Activated CD8-positive, alpha-beta memory T cell treated with anti-CD3 and anti-CD28 coated beads, Interleukin-2, amount 50 U/mL, for 24 hours (primary cell): ENCODE results near the gene TAF4.

ENCODE experiments used
- DNase-seq: peaks from one replicate; pipeline ENCODE4 v3.0.0-alpha.2; 2020; ENCODE audit errors: extremely low read depth

The TAF4 gene

DNA sequence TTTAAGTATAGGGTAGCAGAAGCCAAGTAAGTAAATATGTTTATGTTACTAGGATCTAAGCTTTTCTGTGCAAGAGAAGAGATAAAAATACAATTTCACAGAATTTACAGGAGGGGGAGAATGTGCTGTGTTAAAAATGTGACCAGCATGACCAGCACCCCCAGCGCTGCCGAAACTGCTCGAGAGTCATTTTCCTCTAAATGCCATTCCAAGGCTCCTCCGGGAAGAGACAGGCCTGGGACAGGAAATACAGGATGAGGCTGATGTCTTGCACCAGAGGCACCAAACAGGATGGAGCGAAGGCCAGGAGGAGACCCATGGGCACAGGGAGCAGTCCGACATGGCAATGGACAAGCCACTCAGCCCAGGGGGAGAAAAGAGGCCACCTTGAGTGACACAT is 21.1 kb downstream of the TAF4 start:
- no peak for DNase-seq

DNA sequence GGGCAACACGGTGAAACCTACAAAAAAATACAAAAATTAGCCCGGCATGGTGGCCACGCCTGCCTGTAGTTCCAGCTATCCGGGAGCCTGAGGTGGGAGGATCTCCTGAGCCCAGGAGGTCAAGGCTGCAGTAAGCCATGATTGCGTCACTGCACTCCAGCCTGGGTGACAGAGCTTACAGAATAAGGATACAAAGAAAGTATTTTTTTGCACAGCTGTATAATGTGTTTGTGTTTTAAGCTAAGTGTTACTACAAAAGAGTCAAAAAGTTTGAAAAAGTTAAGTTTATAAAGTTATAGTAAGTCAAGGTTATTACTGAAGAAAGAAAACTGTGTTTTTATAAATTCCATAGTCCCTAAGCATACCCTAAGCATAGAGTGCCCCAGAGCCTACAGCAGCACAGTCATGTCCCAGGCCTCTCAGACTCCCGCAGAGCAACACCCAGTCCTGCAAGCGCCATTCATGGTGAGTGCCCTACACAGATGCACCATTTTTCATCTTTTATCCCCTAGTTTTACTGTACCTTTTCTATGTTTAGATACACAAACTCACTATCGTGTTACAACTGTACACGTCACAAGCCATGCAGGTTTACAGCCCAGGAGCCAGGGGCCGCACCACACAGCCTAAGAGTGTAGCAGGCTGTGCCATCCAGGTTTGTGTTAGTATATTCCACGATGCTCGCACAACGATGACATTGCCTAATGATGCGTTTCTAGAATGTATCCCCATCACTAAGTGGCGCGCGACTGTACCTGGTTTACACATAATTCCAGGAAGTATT is 22.4 kb downstream of the TAF4 start:
- DNase-seq, result no peak

DNA sequence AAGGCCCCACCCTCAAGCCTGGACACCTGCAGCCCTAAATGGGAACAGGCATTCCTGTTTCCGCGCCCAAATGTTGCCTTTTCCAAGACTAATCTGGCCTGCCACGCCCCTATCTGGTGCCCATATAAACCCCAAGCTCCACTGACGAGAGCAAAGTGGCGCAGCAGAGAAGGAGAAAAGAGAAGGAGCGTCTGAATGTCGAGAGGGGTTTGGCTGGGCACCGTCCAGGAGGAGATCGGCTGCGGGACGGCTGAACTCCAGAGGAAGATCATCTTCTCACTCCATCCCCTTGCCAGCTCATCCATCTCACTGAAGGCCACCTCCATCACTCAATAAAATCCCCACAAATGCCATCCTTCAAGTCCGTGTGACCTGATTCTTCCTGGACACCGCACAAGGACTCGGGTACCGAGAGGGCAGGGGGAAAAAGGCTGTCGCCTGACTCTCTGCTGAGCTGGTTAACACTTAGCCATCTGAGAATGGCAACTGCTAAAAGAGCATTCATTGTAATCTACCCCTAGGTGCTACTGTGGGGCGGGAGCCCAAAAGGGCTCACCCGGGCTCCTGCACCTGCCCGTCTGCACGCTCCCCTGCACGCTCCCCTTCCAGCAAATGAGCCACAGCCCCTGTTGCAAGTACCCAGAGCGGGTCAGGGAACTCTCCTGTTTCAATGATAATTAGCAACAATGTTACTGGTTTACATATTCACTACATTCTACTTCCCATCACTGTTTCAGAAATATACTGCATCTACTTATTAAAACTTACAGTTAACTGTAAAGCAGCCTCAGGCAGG is 23.5 kb downstream of the TAF4 start:
- no peak for DNase-seq

DNA sequence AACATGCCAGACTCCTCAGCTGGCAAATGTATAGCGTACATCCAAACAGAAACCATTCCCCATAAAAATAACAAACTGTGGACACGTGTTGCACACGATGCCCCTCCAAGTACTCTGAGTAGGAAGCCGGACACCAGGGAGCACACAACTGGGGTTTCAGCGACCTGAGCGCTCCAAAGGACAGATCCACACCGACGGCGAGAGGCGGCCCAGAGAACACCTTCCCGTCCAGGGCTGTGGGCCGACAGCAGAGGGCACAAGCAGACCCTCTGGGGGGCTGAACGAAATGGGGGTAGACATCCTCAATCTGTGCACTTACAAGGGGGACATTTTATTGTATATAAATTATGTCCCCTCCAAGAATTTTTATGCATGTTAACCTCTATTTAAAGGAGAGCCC is 24.7 kb downstream of the TAF4 start:
- DNase-seq, result no peak

DNA sequence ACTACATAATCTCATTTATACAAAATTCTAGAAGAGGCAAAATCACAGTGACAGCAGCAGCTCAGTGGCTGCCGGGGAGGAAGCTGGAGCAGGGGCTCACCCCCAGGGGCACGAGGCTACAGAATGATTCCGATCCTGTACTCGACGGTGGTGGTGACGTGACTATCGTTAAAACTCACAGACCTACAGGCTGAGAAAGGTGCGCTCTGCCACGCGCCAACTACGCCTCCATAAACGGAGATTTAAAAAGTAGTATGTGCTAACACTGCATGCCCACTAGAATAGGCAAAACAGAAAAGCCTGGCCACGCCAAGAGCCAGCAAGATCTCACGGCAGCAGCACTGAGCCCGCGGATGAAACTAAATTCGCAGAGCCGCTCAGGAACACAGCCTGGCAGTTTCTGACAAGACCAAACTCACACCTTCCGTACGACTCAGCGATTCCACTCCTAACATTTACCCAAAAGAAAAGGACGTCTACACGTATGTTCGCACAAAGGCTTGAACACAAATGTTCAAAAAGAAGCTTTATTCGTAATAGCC is 25.2 kb downstream of the TAF4 start:
- DNase-seq, result no peak

DNA sequence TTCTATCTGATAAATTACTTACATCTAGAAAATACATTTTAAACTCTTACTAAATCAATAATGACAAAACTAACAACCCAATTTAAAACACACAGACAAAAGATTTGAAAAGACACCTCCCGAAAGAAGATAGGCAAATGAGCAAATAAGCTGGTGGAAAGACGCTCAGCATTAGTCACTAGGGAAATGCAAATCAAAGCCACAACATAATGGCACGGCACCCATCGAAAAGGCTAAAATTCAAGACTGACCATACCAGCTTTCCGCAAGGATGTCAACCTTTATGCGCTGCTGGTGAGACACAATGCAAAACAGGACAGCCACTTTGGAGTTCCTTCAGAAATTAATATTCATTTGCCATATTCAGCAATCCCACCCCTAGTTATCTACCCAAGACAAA is 25.9 kb downstream of the TAF4 start:
- DNase-seq, result no peak

DNA sequence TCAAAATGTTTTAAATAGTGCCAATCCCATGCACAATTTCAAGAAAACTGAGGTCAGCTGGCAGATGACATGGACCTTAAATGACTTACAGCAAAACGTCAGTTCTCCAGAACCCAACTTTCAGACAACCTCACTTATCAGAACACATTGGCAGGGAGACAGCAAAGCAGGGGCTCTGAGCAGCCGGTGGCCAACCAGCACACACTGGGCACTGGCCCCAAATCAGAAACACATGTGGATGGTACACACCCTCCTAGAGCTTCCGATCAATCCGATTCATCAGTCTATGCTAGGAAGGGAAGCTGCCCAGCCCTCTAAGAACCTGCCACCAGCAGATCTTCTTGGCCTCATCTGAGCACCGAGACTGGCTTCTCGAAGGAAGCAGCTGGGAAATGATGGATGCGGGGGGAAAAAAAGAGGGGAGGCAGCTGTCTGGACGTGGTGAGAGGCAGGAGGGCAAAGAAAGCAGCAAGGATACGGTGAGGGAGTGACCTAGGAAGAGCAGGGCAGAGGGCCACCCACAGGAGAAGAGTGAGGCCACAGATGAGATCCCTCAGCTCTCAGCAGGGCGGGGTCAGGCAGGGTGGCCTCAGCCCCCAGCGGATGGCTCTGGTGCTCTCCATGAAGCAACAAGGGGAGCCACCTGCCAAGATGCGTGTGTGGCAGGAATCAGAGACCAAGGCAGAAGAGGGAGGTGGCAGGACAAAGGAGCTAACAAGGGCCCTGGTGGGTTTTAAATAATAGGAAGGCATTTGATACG is 32.9 kb downstream of the TAF4 start:
- DNase-seq, result no peak

DNA sequence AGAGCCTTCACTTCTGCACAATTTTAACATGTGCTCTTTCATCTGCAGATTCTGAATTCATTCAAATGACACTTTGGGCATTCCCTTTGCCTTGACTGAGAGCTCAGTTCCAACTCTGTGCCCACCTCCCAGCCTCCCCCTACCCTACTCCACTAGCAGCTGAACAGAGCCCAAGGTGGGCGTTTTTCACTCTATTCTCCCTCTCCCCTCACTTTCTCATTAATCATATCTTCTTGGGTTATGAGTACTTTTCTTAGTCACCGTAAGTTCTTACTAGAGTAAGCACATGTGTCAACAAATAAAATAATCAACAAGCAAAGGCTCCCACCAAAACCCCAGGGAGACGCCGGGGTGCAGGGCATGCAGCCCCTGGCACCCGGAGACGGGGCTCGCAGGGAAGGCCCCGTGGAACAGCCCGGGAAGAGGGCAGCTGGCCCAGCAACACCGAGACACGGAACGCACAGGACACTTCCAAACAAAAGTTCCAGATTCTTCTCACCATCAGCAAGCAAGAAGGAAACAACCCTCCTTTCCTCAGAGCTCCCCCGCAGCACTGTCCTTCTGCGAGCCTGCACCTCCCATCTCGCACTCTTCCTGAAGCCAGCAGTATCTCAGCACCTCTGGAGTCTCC is 34.1 kb downstream of the TAF4 start:
- no peak for DNase-seq

DNA sequence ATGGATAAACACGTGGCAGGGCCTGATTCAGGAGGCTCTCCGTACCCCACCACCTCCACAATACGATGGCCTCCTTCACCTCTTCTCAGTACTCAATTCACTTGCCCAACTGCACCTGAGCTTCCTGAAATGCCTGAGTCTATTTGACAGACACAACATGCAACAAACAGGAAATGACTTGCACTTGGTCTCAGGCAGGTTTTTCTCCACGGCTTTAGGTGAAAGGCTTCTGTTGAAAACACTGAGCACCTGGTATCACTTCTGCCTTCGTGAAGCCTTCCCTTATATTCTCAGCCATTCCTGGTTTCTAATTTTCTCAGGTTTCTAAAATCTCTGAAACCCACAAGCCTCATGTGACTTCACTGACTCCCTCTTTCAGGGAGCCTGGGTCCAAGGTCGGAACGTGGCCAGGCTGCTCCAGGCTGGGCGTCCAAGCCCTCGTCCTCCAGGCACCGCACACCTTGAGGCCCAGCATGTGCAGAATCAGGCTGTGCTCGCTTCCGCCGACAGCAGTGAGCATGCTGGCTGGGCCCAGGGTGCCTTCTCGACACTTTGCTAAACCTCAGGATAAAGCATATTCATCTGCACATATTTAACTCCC is 34.7 kb downstream of the TAF4 start:
- DNase-seq, result no peak

DNA sequence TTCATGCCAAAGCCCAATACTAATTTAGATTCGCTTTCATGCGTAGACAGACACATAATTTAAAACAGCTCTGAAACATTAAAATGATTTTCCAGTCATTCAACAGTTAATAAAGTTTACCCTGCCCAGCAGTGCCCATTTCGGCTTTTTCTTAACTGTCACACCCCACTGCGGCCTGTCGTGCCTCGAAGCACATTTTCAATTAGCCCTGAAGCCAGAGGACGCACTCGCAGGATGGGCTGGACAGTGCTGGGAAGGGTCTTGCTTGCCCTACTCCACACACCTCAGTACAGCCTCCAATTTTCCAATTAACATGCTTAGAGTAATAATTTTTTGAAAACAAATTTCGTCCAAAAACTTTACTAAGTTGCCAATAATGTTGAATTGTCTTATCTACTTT is 35.3 kb downstream of the TAF4 start:
- no peak for DNase-seq

DNA sequence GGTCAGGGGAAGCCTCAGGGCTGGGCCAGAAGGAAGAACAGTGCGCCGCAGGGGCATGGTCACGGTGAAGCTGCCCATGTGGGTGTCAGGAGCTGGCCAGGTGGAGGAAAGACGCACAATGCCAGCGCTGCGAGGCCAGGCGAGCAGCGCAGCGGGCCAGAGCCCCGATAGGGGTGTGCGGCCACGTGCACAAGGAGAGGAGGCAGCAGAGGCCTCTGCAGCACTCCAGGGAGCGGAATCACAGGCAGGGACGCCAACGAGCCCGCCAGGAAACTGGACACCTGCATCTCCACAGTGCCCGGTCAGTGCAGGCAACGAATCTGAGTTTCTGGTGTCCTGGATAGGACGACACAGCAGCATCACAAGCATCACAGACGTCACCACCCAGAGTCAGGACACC is 35.7 kb downstream of the TAF4 start:
- no peak for DNase-seq

DNA sequence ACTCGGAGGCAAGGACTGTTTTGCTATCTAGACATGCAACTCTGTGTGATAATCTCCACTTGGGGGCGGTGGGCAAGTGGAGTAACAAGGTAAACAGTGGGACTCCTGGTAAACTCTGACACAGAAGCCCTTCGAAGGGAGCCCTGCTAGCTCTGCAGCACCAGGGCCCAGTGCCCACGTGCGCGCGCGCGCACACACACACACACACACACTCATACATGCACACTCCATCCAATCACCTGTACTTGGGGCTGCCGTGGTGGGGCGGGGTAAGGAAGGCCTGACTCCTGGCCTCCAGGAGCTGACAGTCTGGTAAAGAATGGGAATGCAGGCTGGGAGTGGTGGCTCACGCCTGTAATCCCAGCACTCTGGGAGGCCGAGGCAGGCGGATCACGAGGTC is 36.4 kb downstream of the TAF4 start:
- no peak for DNase-seq

DNA sequence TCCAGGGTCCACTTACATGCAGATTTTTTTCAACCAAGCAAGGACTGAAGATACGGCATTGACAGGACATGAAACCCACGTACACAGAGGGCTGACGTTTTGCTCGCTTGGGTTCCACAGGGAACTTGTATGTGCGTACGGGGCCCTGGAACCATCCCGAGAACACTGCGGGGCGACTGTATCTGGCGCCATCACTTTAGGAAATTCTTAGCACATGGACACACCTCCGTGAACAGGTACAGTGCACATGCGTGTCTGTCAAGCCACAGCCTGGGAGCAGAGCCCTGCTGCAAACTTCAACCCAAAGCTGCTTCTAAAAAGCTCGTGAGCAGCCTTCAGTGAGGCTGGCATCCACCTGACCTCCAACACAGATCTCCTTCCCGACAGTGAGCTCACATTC is 37.3 kb downstream of the TAF4 start:
- DNase-seq, result no peak

DNA sequence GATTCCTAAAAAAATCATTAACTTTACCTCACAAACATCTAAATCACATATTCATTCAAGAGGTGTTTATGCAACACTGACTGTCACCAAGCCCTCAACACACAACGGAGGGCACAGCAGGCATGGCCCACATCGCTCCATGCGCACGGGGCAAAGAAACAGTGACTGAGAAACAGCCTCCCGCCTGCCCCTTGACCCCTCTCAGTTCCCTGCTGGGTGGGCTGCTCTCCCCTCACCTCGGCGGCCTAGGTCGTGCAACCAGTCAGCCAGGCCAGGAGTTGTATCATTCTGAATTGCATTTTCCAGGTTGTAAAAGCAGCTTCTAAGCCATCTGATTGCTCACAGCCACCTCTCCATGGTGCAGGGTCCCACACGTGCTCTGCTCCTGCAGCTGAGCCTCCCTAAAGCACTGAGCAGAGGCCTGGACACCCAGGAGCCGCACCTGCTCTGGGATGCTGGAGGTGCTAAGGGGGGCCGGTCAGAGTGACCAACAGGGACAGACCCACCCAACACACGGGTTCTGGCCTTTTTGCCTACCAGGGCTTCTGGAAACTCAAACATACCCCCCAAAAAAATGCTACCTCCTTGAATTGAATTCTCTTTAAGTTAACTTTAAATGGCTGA is 37.9 kb downstream of the TAF4 start:
- DNase-seq, result no peak

DNA sequence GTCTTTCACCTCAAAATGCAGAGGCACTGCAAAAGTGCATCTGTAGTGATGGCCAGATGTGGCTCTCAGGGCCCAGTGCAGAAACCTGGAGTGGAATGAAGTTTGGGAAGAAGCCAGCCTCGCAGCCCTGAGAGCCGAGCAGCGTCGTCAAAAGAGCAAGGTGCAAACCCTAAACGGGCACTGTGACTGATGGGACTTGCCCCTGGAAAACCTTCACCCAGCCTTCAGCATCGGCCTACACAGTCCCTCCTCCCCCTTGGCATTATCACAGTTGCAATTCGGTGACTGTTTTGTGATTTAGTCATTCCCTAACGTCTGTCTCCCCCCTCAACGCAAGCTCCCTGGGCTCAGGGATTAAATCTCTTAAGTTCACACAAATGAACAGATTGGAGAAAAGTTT is 38.6 kb downstream of the TAF4 start:
- no peak for DNase-seq

DNA sequence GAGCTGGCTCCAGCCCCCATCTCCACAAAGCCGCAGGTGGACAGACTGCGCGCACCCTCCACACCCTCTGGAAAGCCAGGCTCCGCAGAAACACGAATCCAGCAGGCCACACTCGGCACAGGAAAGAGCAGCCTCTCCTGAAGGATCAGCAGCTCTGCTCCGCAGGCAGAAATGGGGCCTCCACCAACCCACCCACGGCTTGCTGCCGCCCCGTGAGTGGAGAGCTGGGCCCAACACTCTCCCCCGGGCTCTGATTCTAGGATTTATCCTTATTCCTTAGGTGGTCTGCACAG is 39.2 kb downstream of the TAF4 start:
- DNase-seq, result no peak

DNA sequence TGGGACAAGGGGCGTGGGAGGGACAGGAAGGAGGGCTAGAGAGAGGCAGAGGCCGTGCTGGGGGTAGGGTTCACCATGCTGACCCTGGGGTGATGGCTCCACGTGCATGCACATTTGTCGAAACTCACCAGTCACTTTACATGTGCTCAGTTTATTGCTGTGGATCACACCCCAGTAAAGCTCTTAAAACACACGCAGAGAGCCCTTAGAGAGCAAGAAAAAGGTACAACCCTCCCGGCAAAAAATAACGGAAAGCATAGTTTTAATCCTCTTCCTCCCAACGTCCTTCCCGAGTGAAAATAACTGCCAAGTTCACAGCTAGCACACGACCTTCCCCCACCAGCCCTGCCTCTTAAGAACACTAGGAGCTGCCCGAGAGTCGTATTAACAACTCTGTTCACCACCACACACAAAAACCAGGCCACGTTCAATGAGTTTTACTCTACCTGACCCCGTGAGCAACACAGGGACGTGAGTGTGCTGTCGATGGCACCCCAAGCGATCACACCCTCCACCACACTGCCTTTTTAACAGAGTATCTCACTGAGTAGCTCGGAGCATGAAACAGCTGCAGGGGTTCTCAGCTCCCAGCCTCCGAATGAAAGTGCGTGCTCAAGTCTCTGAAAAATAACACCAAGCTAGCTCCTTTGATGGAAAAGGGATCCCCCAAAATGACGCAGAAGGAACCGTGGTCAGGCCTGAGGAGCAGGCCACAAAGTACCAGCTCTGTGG is 39.7 kb downstream of the TAF4 start:
- no peak for DNase-seq

DNA sequence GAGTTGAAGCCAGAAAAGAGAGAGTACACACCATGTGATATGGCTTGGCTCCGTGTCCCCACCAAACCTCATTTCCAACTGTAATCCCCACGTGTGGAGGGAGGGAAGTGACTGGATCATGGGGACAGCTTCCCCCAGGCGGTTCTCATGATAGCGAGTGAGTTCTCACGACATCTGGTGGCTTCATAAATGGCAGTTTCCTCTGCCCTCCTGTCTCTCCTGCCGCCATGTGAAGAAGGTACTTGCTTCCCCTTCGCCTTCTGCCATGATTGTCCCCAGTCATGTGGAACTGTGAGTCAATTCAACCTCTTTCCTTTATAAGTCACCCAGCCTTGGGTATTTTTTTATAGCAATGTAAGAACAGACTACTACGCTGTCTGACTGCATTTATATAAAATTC is 40.3 kb downstream of the TAF4 start:
- no peak for DNase-seq

DNA sequence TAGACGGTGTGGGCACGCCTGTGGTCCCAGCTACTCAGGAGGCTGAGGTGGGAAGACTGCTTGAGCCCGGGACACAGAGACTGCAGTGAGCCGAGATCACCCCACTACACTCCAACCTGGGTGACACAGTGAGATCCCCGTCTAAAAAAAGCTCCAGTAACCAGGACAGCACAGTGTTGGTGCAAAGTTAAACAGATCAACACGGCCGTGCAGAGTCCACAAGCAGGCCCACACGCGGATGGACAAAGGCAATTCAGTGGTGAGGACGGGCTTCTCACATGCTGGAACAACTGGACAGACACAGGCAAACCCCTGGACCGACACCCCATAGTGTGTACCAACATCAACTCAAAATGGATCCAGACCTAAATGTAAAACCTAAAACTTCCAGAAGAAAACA is 41.7 kb downstream of the TAF4 start:
- no peak for DNase-seq

DNA sequence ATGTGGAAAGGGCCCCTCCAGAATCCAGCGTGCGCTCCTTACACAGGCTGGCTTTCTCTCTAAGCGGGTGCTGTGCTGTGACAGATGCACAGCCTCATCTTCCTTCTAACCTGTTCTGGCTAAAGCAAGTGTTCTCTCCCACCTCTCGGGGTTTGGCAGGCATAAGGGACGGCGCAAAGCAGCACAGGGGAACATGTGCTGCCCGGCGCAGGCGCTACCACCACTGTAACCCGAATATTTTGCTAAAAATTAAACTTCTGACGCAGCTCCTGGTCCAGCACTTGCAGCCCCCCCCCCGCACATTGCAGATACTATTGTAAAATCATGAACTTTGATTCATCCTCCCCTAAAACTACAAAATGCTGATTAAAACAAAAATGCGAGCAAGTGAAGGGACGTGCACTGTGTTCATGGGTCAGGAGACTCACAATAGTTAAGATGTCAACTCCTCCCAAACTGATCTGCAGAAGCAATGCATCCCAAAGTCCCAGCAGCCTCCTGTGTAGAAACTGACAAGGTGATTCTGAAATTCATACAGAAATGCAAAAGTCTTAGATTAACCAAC is 43.0 kb downstream of the TAF4 start:
- no peak for DNase-seq
